RPMI8226 (cell line): ENCODE results near the gene COQ3.
"Not testable (repeated sequence)": the region's sequence is repeated elsewhere in the genome, so short reads cannot be mapped to it uniquely, and the experiment has no call there.

Experiments used
- DNase-seq: peaks from one replicate; pipeline ENCODE4 v3.0.0-alpha.2; 2015

Gene COQ3

DNA sequence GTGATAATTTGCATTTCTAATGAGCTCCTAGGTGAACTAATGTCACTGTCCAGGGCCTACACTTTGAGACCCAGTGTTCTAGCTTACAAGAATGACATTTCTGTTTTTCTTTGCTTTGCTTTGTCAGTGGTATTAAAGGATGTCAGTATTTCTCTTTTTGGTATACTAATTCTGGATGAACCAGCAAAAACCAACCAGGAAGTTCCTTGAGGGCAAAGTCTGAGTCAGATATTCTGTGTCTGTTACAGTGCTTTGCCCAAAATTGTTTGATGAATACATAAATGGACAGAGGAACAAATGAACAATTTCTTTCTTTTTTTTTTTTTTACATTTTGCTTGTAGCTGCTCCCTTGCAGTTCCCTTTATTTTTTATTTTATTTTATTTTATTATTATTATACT, 15.4 kb downstream of the COQ3 start:
- DNase-seq, result no peak

DNA sequence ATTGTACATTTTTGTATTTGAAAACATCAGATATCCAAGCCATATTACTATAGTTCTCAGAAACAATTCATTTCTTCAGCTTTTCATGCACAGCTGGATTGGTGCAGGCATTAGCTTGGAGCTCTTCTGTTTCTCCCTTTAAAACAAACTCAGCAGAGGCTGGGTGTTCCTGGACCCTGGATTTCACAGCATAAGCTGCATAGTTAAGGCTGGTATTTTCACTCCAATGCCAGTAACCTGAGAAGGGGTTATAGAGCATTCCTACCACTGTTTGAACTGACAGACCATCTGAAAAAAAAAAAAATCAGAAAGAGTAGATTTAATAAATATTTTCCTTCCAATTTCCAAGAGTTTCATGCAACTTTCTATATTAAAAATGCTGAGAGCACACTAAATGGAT, 24.5 kb downstream of the COQ3 start:
- DNase-seq, result no peak

DNA sequence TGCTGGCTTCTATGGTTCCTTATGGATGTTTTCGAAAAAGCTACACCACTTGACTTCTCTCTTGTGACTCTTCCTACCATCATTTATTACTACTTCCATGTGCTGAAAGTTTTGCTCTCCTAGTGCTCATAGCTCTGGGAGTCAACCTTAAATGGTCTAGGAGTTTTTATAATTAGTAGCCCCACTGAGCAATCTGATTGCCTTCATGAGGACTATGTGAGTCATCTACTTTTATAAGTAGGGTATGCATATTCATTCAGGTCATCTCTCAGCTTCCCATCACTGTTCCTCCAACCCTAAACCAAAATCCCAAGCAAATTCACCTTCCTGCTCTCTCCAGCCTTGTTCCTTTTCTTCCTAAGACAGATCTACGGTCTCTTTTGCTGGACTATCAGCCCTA, 27.1 kb downstream of the COQ3 start:
- DNase-seq, result no peak

DNA sequence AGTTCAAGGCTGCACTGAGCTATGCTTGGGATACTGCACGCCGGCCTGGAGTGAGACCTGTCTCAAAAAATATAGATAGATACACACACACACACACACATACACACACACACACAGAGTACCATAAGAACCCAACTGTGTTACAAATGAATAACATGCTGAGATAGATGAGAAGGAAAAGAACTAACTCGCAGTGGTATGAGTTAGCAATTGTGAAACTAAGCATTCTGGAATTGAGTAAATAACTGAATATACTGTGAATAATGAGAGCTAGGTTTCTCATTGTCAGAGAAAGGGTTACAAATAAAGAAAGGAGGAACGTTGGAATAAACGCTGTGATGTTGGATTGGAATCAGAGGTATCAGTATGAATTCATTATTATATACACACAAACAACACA, 30.0 kb downstream of the COQ3 start:
- DNase-seq, result no peak

DNA sequence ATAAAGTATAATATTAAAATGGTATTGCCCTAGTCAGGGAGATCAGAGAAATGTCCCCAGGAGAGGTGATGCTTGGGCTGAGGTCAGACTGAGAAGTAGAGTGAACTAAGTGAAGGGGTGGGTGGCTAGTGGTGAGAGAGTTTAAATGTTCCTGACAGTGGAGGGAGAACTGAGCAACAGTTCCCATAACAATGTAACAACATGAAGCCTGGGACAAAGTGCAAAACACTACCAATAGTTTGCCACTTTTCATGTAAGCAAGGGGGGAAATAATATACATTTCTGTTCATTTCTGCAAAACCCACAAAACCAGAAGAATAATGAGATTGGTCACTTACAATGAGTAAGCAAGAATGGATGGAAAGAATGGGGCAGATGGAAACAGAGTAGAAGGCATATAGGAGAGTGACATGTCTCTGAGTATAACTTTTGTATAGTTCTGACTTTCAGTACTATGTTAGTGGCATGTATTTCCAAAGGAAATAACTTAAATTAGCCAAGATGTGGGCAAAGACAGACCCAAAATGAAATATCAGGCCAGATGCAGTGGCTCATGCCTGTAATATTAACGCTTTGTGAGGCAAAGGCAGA, 31.2 kb downstream of the COQ3 start:
- no peak for DNase-seq

DNA sequence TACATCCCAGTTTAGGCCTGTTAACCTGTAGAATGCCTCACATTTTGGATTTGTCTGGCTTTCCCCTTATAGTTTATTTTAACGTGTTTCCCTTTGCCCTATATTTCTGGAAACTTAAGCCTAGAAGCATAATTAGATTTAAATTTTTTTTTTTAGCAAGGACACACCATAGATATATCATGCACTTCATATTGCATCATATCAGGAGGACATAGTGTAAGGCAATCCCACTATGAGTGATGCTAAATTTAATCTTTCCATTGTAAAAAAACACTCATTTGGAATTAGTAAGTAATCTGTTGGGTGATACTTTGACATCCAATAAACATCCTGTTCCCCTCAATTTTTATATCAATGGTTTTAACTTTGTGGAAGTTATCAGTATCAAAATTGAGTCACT, 34.2 kb downstream of the COQ3 start:
- DNase-seq, result no peak

DNA sequence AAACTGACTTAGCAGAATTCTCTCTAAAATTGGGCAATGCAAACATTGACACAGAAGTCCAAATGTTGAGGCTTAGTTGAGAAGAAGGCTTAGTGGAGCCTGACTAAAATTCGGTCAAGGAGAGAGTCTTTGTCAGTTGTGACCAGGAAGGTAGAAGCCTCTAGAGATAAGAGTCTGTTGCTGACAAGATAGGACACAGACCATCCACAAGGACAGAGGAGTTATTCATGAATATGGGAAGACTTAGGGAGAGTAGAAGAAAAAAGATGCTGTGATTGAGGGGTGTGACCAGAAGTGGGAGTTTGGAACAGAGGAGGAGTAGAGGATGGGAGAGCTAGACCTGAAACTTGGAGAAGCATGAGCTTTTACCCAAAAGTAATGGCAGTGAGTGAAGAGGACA, 37.4 kb downstream of the COQ3 start:
- DNase-seq, result no peak

DNA sequence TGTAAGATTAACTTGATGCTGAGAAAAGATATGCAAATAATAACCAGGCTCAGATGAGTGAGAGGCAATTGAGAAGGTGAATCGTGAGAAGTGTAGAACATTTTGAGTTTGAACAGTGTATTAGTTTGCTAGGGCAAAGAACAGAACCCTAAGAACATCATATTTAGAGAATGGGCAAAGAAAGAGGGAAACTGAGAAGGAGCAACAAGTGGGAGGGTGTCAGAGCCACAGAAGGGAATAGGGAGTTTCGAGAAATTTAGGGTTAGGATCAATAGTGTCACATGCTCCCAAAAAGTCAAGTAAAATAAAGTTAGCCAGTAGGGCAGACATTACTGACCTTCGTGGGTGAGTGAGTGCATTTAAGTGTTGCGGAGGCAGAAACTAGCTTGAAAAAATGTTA, 39.0 kb downstream of the COQ3 start:
- no peak for DNase-seq

DNA sequence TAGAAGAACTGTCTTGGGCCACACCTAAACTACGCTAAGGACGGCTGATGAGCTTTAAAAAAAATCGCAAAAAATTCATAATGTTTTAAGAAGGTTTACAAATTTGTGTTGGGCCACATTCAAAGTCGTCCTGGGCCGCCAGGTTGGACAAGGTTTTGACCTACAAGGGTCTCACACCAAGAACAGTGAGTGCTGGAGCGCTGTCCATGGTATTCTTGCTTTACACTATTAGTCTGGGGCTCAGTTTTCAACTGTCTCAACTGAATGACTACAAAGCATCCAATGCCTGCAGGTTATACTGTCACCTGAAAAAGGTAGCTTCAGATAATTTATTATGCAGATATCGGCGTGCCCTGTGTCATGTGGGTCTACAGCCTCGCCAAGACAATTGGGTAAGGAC, 40.9 kb downstream of the COQ3 start:
- peak; percentile 5 for DNase-seq

DNA sequence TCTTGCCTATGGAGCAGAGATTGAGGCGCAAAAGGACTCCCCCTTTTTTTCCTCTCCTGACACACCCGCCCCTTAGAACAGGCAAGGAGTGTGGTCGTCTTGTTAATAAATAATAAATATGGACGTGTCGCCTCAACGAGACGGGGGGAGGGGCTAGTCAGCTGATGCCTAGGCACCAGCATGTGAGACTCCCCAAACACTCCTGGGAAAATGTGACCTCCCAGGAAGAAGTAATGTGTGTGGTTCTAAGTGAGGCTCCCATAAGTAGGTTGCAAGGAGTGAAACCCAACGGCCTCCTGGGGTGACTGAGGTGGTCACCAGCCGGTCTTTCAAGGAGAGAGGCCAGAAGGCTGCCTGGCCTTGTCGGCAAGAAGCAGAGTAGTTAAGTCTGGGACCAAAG, 43.4 kb downstream of the COQ3 start:
- DNase-seq, result no peak

DNA sequence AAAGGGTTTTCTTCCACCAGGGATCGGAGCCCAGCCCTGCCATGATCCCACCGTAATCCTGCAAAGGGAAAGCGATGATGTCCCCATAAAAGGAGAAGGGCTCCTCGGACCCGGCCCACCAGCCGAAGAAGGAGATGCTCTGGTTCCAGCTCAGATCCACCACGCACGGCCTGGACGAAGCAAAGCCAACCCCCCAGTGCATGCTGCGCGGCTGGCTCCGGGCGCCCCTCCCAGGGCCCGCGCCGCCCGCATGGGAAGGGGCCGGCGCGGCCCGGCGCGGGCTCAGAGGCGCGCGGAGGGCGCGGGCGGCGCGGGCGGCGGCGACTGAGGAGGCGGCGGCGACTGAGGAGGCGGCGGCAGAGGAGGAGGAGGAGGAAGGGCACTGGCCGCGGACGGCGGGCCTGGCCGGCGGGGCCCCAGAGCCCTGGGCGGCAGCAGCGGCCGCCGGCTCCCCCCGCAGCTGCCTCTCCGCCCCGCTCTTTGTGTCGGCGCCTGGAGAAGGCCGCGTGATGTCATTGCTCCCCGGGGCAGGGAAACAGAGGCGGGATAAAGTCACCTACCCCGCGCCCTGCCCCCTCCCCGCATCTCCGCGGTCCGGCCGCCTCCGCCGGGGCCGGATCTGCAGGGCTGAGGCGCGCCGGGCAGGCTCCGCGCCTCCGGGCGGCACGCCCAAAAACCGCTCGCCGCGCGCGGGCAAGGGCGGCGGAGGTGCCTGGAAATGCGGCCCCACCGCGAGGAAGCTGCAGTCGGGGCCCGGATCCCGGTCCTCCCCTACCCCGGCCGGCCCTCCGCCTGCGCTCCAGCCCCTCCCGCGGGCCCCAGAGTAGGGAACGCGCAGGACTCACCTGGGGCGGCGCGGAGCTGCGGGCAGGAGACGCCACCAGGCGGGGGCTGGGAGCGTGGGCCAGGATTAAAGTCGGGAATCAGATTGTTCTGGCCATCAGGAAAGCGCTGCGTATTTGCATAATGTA, 44.5 kb downstream of the COQ3 start, which contains the start of gene FAXC:
Gene FAXC (minus strand): TSS at position 504 of the 971 bp plus-strand sequence. CDS start 302 bp downstream, at position 202.
- DNase-seq, result peak; percentile 24

DNA sequence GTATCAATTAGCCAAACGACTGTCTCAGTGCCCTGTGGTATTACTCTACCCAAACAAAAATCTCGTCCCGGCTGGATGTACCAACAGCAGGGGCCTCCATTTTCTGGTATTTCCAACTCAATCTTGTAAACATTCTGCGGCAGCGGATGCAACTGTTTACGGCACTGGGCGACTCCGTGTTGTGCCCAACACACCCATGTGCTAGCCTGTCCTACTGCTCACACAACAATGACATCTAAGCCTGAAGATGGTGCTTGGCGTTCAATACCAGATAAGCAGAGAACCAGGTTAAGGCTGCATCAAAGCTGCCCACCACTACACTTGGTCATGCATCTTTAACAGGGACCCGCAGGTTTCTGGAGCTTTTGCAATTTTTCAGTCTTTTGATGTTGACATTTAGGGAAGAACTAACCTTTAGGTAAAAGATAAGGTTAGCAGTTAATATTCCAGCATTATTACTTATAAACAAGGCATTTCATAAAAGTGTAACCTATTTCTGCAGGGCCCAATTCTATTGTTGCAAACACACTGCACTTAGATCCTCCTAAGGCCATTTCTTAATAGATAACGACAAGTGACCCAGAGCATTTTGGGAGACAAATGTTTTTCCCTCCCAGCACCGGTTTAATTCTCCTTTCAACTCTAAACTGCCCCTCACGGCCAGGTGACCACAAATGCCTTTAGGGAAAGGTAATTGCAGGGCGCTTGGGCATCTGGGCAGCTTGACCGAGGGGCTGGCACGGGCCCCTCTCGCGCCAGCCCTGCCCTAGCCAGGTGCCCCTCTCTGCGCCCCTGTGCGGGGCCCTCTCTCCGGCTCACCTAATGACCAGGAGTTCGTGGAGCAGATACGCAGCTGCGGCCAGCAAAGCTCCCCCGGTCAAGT, 45.5 kb downstream of the COQ3 start:
- no peak for DNase-seq

DNA sequence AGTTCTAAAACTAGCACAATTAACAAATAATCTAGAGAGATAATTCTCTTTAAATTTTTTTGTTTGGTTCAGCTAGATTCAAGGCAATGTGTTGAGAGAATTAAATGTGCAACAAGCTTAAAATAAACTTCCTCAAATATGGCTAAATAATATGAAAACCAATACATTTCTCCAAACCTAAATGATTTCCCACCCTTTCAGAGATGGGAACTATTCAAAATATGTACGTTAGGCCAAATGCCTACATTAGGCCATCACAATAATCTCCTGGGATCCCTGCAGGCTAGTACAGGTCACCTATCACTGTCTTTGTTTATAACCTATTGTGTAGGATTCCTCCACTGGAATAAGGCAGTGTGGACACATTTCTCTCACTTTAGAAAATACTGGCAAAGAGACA, 46.2 kb downstream of the COQ3 start:
- no peak for DNase-seq

DNA sequence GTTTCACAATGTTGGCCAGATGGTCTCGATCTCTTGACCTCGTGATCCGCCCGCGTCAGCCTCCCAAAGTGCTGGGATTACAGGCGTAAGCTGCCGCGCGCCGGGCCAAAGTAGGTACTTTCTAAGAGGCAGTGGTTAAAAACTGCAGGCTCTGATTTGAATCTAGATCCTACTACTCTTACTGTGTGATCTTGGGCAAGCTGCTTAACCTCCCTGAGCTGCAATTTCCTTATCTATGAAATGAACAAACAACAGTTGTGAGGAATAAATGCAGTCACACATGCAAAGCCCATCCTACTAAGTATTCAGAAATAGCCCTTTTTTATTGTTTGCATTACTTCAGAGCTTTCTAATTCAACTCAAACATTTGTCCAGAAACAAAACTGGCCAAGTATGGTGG, 47.4 kb downstream of the COQ3 start:
- no peak for DNase-seq

DNA sequence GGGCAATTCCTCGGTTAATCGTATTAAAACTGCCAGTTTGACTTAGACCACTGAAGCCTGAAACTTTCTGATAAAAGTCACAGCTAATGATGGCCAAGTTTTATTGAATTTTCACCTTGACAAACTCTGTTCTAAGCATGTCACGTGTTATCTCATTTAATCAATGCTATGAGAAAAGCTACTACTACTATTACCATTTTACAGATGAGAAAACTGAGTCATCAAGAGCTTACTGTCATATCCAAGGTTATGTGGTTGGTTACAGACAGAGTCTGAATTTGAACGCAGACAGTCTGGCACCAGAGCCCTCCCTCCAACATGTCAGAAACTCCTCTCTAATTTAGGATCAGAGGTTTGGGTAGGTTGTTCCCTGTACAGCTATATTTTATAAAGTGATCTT, 48.8 kb downstream of the COQ3 start:
- no peak for DNase-seq

DNA sequence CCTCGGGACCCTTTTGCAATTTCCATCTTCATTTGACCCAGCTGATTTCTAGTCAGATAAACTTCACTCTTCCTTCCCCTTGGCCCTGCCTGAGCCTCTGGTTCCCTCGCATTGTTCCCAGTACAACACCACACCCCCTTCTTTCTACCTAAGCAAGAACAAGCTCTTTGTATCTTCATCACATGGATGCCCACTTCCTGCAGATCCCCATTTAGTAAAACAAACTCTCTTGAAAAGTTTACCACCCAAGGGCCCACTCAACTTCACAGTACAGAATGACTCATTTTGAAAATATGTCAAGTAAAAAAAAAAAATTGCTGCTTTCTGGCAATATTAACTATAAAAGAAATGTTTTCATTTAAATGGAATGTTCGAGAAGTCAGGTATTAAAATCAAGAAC, 49.7 kb downstream of the COQ3 start:
- DNase-seq, result no peak

DNA sequence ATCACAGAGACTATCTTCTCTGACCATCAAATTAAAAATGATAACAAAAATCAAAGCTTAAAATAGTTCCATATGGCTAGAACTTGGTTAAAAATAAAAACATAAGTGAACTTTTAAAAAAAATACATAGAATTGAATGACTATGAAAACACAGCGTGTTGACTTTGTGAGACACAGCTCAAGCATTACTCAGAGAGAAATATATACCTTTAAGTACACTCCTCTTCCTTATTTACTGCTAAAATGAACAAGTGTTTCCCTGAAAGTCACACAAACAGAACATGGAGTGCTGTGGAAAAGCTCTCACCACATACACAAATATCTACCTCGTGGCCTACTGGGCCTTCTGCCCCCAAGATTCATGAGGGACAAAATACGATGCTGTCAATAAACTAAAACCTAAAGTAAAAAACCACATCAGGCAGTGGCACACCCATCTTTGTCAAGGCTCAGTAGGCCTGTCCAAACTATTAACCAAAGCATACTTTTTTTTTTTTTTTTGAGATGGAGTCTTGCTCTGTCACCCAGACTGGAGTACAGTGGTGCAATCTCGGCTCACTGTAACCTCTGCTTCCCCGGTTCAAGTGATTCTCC, 52.0 kb downstream of the COQ3 start:
- no peak for DNase-seq

DNA sequence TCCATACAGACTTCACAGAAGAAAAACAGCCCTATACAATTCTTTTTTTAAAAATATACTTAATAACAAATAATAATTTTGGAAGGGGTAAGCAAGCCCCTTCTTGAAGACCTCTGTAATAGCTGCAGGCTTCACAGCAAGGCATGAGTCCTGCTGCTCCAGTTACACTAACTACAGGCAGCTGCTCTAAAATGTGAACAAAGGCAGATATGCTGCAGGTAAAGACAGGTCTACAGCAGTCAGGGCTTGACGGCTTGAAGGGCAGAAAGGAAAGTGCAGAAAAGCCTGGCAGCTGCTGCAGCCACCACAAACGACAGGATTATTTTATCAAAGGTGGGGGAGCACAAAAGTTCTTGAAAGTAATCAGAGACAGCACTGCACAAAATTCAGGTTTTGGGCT, 55.8 kb downstream of the COQ3 start:
- DNase-seq, result no peak

DNA sequence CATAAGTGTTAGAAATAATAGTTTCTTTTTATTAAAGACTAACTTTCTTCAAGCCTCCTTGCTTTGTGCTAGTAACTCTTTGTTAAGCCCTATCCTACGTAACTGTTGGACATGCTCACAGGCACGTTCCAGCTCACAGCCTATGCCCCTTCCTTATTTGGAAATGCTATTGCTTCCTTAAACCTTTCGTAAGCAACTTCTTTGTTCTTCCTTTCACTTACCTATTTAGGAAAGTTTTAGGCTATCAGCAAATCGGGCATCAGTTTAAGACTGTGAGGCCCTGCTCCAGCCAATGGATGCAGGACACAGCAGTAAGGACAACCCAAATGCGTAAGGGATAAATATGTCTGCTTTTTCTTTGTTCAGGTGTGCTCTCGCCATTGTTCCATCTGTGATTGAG, 58.7 kb downstream of the COQ3 start:
- DNase-seq, result not testable (repeated sequence)

DNA sequence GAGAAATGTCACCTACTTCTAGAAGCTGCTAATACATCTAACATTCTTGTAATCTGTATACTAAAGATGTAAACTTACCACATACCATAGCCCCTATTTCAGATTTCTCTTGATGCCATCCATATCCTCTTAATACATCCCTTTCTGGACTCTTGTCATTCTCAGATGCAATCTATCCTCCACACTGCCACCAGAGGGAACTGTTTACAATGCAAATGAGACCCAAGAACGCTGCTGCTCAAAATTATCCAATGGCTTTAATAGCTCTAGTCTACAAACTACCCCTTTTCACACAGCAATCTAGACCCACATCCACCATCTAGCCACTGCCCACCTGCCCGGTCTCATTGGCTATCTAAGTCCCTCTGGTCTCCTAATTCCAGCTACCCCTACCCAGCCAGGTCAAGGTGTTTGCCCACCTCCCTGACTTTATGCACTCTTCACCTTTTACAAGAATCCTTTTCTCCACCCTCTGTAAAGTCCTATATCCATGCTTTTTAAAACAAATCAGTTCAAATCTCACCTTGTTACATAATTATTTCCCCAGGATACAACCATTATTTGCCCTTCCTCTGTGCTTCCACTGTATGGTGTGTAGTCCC, 59.4 kb downstream of the COQ3 start:
- DNase-seq, result peak; percentile 63

DNA sequence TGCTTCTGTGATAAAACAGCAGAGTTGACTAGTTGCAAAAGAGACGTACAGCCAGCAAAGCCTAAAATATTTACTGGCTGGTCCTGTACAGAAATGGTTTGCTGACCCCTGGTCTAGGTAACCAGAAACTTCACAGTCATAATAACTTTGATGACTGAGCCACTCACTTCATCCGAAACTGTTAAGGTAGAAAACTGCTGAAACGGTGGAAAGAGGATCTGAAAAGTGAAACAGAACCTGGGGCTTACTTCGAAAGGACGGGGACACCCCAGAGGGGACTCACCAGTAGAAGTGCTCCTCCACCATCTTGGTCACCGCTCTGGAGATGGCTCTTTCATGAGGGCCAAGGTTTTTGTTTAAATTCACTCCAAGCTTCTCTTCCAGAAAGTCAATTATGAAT, 60.9 kb downstream of the COQ3 start:
- peak; percentile 65 for DNase-seq

DNA sequence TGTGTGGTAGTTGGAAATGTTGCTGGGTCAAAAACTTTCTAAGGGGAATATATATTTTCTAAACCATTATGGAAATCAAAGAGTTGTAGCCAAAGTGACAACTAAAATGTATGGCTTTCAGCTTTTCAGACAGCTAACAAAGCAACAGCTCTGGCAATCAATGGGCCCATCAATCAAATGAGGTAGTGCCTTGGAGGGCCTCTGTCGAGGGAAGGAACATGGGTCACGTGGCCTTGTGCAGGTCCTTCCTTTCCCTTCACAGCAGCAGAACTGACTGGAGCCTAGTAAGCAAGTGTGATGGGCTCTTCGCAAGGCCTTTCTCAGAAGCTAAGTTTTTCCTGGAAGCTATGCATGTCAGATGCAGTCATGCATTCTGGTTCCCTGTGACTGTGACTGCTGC, 62.5 kb downstream of the COQ3 start:
- DNase-seq, result no peak

DNA sequence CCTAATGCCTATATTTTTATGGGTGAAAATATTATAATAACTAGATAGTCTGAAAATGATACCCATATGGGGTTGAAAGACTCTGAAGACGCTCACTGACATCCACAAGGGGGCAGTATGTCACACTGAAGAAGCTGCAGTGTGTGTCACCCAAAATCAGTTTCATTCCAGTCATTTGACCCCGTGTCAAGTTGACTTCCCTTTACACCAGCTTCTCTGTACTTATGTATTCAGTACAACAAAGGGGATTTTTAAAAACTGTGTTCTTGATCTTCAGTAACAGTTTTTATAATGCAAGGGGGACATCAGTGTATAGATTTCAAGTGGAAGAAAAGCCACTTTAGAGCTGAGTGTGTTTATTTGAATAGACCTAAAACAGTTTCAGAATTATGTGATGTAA, 63.8 kb downstream of the COQ3 start:
- DNase-seq, result peak; percentile 76
